Measurements from ENCODE around the gene NECTIN2.

Gene NECTIN2

DNA sequence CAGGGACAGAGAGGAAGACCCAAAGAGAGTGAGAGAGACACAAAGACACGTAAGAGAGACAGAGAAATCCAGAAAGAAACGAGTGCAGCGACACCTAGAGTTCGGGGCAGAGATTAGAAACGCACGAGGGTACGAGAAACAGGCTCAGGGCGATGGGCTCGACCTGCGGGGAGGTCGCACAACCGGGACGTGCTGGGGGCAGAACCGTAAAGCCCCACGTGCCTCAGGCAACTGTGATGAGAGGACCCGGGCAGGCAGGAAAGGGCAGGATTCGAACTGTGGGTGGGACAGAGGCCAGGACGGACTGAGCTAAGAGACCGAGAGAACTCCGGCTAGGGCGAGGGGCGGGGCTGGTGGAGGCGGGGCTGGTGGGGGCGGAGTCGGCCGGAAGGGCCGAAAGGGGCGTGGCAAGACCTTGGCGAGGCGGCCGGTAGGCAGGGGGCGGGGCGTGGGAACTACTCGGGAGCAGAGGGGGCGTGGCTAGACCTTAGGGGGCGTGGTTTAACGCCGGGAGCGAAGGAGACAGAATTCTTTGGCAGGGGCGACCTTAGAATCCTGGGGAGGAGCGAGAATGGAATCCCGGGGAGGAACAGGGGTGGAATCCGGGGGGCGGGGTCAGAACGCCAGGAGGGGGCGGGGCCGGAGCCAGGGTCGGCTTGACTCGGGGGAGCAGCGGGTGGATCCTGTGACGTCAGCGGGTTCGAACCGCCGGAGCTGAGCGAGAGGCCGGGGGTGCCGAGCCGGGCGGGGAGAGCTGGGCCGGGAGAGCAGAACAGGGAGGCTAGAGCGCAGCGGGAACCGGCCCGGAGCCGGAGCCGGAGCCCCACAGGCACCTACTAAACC lies at the start of gene NECTIN2:
Gene NECTIN2 (plus strand): TSS at position 686 of the 843 bp plus-strand sequence. CDS start 229 bp downstream, outside the sequence.
- no peaks in the 10 kb centered on the region for H3K36me3 ChIP-seq (ENCODE audit: control insufficient read depth, insufficient read depth, low read length)
- peak within 1 kb of the TSS; percentile 94 for H3K9ac ChIP-seq (ENCODE audit: low read length)
- H3K27ac ChIP-seq (ENCODE audit: low read depth, low read length): peak within 1 kb of the TSS; percentile 90
- peaks cover 18% of the 10 kb centered on the region for H3K4me1 ChIP-seq (ENCODE audit: control insufficient read depth, insufficient read depth, low read length)
- peak within 1 kb of the TSS; percentile 83 for H3K4me3 ChIP-seq (ENCODE audit: low read length)
- H3K27me3 ChIP-seq (ENCODE audit: control insufficient read depth, insufficient read depth, low read length): no peaks in the 10 kb centered on the region

DNA sequence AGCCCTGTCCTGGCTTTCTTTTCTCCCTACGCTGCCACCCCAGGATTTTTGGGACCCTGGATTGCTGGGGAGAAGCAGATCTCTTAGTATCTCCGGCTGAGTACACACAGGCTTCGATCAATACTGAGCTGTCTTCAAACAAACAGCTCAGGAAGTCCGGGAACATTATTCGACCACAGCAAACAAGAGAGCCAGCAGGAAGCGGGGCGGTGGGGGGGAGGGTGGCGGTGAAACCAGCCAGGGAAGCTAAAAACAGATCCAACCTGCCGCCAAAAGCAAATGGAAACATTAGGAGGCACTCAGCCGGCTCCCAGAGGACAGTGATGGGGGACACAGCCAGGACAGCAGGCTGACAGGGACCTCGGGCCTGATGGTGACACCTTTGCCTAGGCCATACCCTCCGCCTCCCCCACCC lies 49.4 kb upstream of the NECTIN2 start:
- H3K4me1 ChIP-seq (ENCODE audit: control insufficient read depth, insufficient read depth, low read length): no peaks in the 10 kb centered on the region
- no peaks in the 10 kb centered on the region for H3K36me3 ChIP-seq (ENCODE audit: control insufficient read depth, insufficient read depth, low read length)
- no peak overlapping the region for H3K27ac ChIP-seq (ENCODE audit: low read depth, low read length)
- H3K9ac ChIP-seq (ENCODE audit: low read length): no peak overlapping the region
- no peaks in the 10 kb centered on the region for H3K27me3 ChIP-seq (ENCODE audit: control insufficient read depth, insufficient read depth, low read length)
- H3K4me3 ChIP-seq (ENCODE audit: low read length): no peak overlapping the region

DNA sequence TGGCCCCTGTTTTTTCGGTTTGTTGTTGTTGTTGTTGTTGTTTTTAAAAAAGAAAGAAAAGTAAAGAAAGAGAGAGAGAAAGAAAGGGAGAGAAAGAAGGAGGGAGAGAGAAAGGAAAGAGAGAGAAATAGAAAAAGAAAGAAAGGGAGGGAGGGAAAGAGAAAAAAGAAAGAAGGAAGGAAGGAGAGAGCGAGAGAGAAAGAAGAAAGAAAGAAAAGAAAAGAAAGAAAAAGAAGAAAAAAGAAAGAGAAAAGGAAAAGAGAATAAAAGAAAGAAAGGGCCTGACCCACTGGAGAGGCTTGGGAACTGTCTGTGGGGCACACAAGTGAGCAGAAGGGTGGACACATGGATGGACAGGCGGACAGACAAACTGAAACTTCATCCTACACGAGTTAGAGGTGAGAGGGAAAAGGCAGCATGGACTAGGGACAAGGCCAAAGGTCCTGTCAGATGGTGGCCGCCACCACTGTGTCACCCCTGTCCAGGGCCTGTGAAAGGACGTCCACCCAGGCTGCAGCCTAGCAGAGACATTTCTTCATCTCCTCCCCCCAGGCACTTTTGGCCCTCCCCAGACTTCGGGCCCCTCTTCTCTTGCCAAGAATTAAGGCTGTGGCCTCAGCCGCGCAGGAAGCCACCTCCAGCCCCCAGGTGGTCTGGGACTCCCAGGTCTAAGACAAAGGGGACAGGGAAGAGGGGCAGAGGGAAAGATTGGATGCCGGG lies 46.3 kb upstream of the NECTIN2 start:
- Histone ChIP-seq H3K27ac (ENCODE audit: low read depth, low read length) (no peak overlapping the region), H3K27me3 (ENCODE audit: control insufficient read depth, insufficient read depth, low read length) (no peaks in the 10 kb centered on the region), H3K9ac (ENCODE audit: low read length) (no peak overlapping the region), H3K36me3 (ENCODE audit: control insufficient read depth, insufficient read depth, low read length) (no peaks in the 10 kb centered on the region), H3K4me1 (ENCODE audit: control insufficient read depth, insufficient read depth, low read length) (no peaks in the 10 kb centered on the region), H3K4me3 (ENCODE audit: low read length) (no peak overlapping the region)

DNA sequence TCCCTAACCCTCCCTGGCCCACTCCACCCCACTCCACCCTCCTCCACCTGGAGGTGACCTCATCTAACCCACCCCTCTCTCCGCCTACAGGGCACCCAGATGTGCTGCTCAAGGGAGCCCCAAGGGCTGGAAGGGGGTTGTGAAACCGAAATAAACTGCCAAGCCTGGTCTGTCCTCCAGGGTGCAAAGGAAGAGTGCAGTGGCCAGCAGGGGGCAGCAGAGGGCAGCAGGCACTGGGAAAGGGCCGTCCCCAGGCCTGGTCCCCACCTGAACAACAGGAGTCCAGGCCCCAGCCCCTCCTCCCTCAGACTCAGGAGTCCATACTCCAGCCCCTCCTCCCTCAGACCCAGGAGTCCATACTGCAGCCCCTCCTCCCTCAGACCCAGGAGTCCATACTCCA lies 45.6 kb upstream of the NECTIN2 start:
- Histone ChIP-seq H3K4me3 (ENCODE audit: low read length) (no peak overlapping the region), H3K27ac (ENCODE audit: low read depth, low read length) (no peak overlapping the region), H3K27me3 (ENCODE audit: control insufficient read depth, insufficient read depth, low read length) (no peaks in the 10 kb centered on the region), H3K4me1 (ENCODE audit: control insufficient read depth, insufficient read depth, low read length) (no peaks in the 10 kb centered on the region), H3K9ac (ENCODE audit: low read length) (no peak overlapping the region), H3K36me3 (ENCODE audit: control insufficient read depth, insufficient read depth, low read length) (no peaks in the 10 kb centered on the region)

DNA sequence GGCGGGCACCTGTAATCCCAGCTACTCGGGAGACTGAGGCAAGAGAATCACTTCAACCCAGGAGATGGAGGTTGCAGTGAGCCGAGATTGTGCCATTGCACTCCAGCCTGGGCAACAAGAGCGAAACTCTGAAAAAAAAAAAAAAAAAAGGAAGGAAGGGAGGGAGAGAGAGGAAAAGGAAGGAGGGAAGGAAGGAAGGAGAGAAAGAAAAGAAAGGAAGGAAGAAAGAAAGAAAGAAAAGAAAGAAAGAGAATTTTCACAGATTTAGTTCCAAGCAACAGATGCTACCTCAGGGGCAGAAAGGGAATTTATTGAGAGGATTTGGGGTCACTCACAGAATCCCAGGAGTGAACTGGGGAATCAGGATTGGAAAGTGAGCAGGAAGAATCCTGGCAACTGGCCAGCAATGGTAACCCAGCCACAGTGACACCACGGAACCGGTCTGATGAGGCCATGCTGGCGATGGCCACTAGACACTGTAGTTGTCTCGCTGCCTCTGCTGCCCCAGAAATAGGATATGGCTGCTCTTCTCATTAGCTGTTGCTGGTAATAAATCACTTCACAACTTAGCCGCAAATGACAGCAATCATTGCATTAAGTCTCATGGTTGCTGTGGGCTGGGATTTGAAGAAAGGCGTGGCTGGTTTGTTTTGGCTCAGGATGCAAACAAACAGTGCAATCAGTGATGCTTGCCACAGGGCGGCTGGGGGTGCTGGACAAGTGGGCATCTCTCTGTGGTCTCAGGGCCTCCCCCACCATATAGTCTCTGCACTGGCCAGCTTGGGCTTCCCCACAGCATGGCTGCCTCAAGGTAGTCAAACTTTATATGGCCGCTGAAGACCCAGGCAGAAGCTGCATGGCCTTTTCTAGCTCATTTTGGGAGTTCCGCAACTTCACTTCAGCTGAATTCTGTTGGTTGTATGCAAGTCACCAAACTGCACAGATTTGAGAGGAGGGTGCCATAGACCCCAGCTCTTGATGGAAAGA lies 42.4 kb upstream of the NECTIN2 start:
- no peak overlapping the region for H3K4me3 ChIP-seq (ENCODE audit: low read length)
- no peaks in the 10 kb centered on the region for H3K27me3 ChIP-seq (ENCODE audit: control insufficient read depth, insufficient read depth, low read length)
- H3K9ac ChIP-seq (ENCODE audit: low read length): no peak overlapping the region
- no peaks in the 10 kb centered on the region for H3K4me1 ChIP-seq (ENCODE audit: control insufficient read depth, insufficient read depth, low read length)
- H3K36me3 ChIP-seq (ENCODE audit: control insufficient read depth, insufficient read depth, low read length): no peaks in the 10 kb centered on the region
- H3K27ac ChIP-seq (ENCODE audit: low read depth, low read length): no peak overlapping the region

DNA sequence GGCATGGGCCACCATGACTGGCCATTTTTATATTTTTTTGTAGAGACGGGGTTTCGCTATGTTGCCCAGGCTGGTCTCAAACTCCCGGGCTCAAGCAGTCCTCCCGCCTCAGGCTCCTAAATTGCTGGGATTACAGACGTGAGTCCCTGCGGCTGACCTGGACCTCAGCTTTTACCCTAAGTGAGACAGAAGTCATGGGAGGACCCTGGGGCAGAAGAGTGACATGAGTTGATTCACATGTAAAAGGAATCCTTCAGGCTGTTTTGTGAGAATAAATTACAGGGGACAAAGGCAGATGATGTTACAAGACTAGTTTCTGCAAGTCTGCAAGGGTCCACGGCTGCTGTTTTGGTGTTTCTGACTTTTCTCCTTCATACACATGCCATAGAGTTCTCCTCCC lies 39.8 kb upstream of the NECTIN2 start:
- Histone ChIP-seq H3K27me3 (ENCODE audit: control insufficient read depth, insufficient read depth, low read length) (peaks cover 2% of the 10 kb centered on the region), H3K9ac (ENCODE audit: low read length) (no peak overlapping the region), H3K27ac (ENCODE audit: low read depth, low read length) (no peak overlapping the region), H3K36me3 (ENCODE audit: control insufficient read depth, insufficient read depth, low read length) (no peaks in the 10 kb centered on the region), H3K4me3 (ENCODE audit: low read length) (no peak overlapping the region), H3K4me1 (ENCODE audit: control insufficient read depth, insufficient read depth, low read length) (peaks cover 6% of the 10 kb centered on the region)

DNA sequence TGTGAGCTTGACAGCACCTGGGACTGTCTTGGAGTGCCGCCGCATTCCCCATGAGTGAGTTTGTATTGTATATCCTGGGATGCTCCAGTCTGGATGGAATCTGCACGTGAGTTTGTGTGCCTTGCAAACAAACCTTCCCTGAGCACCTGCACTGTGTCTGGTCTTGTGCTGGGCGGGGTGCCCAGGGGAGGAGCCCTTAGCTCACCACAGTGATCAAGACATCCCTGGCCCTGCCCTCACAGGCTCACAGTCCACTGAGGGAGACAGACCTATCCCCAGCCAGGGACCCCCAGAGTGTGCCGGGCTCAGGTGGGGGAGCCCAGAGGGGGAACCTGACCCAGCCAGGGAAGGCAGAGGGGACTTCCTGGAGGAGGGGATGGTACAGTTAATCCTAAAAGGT lies 38.9 kb upstream of the NECTIN2 start:
- H3K4me3 ChIP-seq (ENCODE audit: low read length): no peak overlapping the region
- no peak overlapping the region for H3K27ac ChIP-seq (ENCODE audit: low read depth, low read length)
- H3K36me3 ChIP-seq (ENCODE audit: control insufficient read depth, insufficient read depth, low read length): no peaks in the 10 kb centered on the region
- H3K9ac ChIP-seq (ENCODE audit: low read length): no peak overlapping the region
- peaks cover 2% of the 10 kb centered on the region for H3K27me3 ChIP-seq (ENCODE audit: control insufficient read depth, insufficient read depth, low read length)
- H3K4me1 ChIP-seq (ENCODE audit: control insufficient read depth, insufficient read depth, low read length): peaks cover 6% of the 10 kb centered on the region

DNA sequence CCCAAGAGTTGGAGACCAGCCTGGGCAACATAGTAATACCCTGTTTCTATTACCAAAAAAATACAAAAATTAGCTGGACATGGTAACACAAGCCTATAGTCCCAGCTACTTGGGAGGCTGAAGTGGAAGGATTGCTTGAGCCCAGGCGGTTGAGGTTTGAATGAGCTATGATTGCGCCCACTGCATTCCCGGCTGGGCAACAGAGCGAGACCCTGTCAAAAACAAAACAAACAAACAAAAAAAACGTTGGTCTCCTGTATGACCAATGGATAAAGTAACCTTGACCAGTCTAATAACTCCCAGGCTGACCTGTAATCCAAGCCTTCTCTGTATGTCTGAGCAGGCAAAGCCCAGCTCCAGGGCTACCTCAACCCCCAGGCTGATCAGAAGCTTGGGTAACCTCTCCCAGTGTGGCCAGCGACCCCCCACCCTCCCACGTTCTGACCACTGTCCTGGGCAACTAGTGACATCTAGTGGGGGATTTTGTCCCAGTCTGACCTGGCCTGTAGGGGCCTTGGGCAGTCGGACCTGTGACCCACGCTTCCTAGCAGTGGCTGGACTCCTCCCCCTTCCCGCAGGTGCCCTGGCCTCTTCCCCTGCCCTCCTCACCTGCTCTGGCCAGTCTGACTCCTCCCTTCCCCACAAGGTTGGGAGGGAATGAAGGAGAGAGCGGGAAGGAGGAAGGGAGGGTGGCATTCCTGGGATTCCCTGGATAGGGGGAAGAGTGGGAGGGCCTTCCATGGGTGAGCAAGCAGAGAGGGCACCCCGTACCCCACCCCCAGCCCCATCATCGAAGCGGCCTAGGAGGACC lies 38.2 kb upstream of the NECTIN2 start:
- Histone ChIP-seq H3K27ac (ENCODE audit: low read depth, low read length) (no peak overlapping the region), H3K4me3 (ENCODE audit: low read length) (no peak overlapping the region), H3K36me3 (ENCODE audit: control insufficient read depth, insufficient read depth, low read length) (no peaks in the 10 kb centered on the region), H3K9ac (ENCODE audit: low read length) (no peak overlapping the region), H3K27me3 (ENCODE audit: control insufficient read depth, insufficient read depth, low read length) (peaks cover 2% of the 10 kb centered on the region), H3K4me1 (ENCODE audit: control insufficient read depth, insufficient read depth, low read length) (peaks cover 6% of the 10 kb centered on the region)

DNA sequence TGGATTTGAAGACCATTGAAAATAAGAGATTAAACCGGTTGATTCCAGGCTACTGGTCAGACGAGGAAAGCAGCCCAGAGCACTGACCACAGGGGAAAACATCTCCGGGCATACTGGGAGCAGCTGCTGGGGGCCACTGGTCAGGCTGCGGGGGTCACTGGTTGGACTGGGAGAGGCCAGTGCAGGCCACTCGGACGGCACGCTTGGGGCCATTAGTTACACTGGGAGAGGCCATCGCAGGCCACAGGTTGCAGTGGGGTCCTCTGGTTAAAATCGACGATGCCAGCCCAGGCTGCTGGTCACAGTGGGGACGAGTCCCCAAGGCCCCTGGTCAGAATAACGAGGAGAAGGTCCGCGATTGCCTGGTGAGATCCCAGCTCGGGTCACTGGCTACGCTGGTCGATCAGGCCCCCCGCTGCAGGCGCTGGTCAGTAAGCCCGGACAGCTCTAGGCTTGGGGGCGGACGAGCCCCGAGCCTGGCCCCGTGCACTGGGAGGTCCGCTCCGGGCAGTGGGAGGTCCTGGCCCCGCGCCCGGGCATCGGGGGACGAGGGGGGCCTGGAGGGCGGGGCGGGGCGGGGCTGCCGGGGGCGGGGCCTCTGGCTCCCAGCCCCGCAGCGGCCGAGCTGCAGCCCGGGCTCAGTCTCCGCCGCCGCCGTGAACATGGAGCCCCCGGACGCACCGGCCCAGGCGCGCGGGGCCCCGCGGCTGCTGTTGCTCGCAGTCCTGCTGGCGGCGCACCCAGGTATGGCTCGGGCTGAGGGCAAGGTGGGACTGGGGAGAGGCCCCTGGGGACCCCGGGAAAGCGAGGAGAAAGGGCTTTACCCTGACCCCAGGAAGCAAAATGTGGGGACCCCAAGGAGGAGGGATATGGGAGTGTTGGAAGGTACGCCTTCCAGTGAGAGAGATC lies 37.4 kb upstream of the NECTIN2 start, which contains the start of gene BCAM:
Gene BCAM (plus strand): TSS at position 641 of the 909 bp plus-strand sequence. CDS start 22 bp downstream, at position 663.
- Histone ChIP-seq H3K9ac (ENCODE audit: low read length) (peak within 1 kb of the TSS; percentile 61), H3K27ac (ENCODE audit: low read depth, low read length) (no peak within 1 kb of the TSS), H3K4me1 (ENCODE audit: control insufficient read depth, insufficient read depth, low read length) (peaks cover 6% of the 10 kb centered on the region), H3K4me3 (ENCODE audit: low read length) (peak within 1 kb of the TSS; percentile 75), H3K36me3 (ENCODE audit: control insufficient read depth, insufficient read depth, low read length) (no peaks in the 10 kb centered on the region), H3K27me3 (ENCODE audit: control insufficient read depth, insufficient read depth, low read length) (peaks cover 2% of the 10 kb centered on the region)

DNA sequence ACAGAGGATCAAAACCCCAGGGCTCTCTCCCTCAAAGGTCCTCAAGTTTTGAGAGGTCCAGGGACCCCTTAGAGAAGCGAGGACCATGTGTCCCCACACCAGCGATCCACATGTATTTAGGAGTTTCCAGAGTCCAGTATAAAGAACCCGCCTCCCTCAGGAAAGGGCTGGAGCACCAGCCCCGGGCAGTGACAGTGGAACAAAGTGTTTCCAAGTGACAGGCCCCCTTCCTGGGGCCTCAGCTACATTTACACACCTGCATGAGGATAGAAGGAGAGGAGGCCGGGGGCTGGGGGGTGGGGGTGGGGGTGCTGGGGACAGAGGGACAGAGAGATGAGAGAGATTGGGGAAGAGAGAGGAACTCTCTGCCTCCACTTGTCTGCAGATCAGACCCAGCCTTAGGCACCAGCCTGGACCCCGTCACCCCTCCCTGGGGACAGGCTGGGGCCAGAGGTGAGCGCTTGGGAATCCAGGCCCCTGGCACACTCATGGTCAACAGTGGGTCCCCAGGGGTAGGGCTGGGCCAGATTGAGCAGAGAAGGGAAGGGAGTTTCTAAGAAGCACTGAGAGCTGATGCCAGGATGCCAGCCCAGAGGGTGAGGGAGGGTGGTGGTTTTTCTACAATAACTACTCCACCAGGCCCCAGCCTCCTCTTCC lies 36.4 kb upstream of the NECTIN2 start:
- Histone ChIP-seq H3K4me1 (ENCODE audit: control insufficient read depth, insufficient read depth, low read length) (peaks cover 6% of the 10 kb centered on the region), H3K27ac (ENCODE audit: low read depth, low read length) (no peak overlapping the region), H3K27me3 (ENCODE audit: control insufficient read depth, insufficient read depth, low read length) (peaks cover 2% of the 10 kb centered on the region), H3K36me3 (ENCODE audit: control insufficient read depth, insufficient read depth, low read length) (no peaks in the 10 kb centered on the region), H3K4me3 (ENCODE audit: low read length) (peak overlapping the region; percentile 75), H3K9ac (ENCODE audit: low read length) (peak overlapping the region; percentile 61)
